GM12874 (cell line): Measurements from ENCODE around the gene CALML5.

Experiments
- CTCF ChIP-seq: IDR thresholded peaks from 2 replicates; pipeline ENCODE4 v1.5.1; 2011; ENCODE audit warnings: low read depth, mild to moderate bottlenecking, control low read depth, low read length, moderate library complexity; ENCODE audit not compliant: insufficient read depth

CALML5 gene

GRCh38 chr10:5484205-5484604, 15.2 kb downstream of the CALML5 start:
- no peak for TF ChIP-seq CTCF

- TF ChIP-seq CTCF = no peak
Observed at GRCh38 chr10:5482016-5482415, 17.4 kb downstream of the CALML5 start.

- no peak for TF ChIP-seq CTCF
Observed at GRCh38 chr10:5481121-5481520, 18.2 kb downstream of the CALML5 start.

- no peak for TF ChIP-seq CTCF
Observed at GRCh38 chr10:5480162-5480941, 19.0 kb downstream of the CALML5 start.

- no peak for TF ChIP-seq CTCF
Observed at GRCh38 chr10:5479481-5480161, 19.7 kb downstream of the CALML5 start.

- no peak for TF ChIP-seq CTCF
Observed at GRCh38 chr10:5478694-5479305, 20.6 kb downstream of the CALML5 start.

GRCh38 chr10:5477948-5478693, 21.2 kb downstream of the CALML5 start:
- TF ChIP-seq CTCF = no peak
